ENCODE data around the gene CTAG1A.
"Not testable (repeated sequence)": the region's sequence is repeated elsewhere in the genome, so short reads cannot be mapped to it uniquely, and the experiment has no call there.

CTAG1A gene

GRCh38 chrX:154613586-154613985, 28.7 kb downstream of the CTAG1A start:
- H3K4me1 ChIP-seq (ENCODE audit: control insufficient read depth, insufficient read depth, low read length, poor library complexity, severe bottlenecking); H3K27ac ChIP-seq (ENCODE audit: low read depth, low read length, severe bottlenecking); H3K4me3 ChIP-seq (ENCODE audit: extremely low read depth, insufficient read depth, low read length, poor library complexity, severe bottlenecking); H3K36me3 ChIP-seq (ENCODE audit: control insufficient read depth, insufficient read depth, low read length); H3K9me3 ChIP-seq (ENCODE audit: control insufficient read depth, low read length): not testable (repeated sequence)
- no CpG with 5 or more reads among the region's 12 CpGs for WGBS, 2 experiments (ENCODE audit: insufficient coverage in 2 of 2)

DNA sequence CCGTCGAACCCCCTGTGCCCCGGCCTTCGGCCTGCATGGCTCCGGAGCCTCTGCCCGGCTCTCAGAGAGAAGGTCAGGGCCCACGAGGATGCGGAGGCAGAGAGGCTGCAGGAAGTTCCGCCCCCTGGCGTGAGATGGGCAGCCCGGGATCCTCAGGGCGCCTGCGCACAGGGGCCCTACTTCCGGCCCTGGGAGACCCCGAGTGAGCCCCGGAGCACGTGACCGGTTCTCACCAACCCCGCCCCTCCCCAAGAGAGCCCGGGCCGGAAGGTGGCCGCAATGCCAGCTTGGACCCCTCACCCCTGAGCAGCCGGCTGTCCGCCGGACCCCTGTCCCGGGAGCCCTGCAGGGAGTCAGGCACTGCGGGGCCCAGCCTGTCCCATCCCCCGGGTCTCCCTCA, 34.2 kb downstream of the CTAG1A start, which contains the start of gene CTAG1B:
TSS of gene CTAG1B (minus strand) at position 101 of the 400 bp plus-strand sequence. CDS start at position 37, 64 bp downstream.
- no CpG with 5 or more reads among the region's 28 CpGs for WGBS, 2 experiments (ENCODE audit: insufficient coverage in 2 of 2)
- H3K4me1 ChIP-seq (ENCODE audit: control insufficient read depth, insufficient read depth, low read length, poor library complexity, severe bottlenecking); H3K27ac ChIP-seq (ENCODE audit: low read depth, low read length, severe bottlenecking); H3K4me3 ChIP-seq (ENCODE audit: extremely low read depth, insufficient read depth, low read length, poor library complexity, severe bottlenecking); H3K9me3 ChIP-seq (ENCODE audit: control insufficient read depth, low read length); H3K36me3 ChIP-seq (ENCODE audit: control insufficient read depth, insufficient read depth, low read length): not testable (repeated sequence)

GRCh38 chrX:154620767-154621414, 36.0 kb downstream of the CTAG1A start:
- H3K9me3 ChIP-seq (ENCODE audit: control insufficient read depth, low read length); H3K36me3 ChIP-seq (ENCODE audit: control insufficient read depth, insufficient read depth, low read length); H3K4me1 ChIP-seq (ENCODE audit: control insufficient read depth, insufficient read depth, low read length, poor library complexity, severe bottlenecking); H3K4me3 ChIP-seq (ENCODE audit: extremely low read depth, insufficient read depth, low read length, poor library complexity, severe bottlenecking); H3K27ac ChIP-seq (ENCODE audit: low read depth, low read length, severe bottlenecking): not testable (repeated sequence)
- WGBS, 2 experiments (ENCODE audit: insufficient coverage in 2 of 2): no CpG with 5 or more reads among the region's 11 CpGs

DNA sequence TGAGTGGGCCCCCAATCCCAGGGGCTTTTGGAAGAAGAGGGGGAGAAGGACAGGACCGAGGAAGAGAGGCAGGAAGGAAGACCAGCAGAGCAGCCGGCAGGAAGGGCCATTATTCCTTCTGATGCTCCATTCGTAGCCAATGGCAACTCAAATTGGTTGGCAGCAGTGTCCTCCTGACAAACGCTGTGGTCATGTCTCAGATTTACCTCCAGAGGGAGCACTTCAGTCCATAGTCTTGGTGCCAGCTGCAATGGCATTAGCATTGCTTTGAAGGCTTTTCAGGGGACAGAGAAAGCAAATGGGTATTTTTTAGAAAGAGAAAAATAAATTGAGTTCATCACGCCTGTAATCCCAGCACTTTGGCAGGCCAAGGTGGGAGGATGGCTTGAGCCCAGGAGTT, 44.0 kb downstream of the CTAG1A start:
- not testable (repeated sequence) for H3K36me3 ChIP-seq (ENCODE audit: control insufficient read depth, insufficient read depth, low read length); H3K4me3 ChIP-seq (ENCODE audit: extremely low read depth, insufficient read depth, low read length, poor library complexity, severe bottlenecking); H3K27ac ChIP-seq (ENCODE audit: low read depth, low read length, severe bottlenecking); H3K9me3 ChIP-seq (ENCODE audit: control insufficient read depth, low read length); H3K4me1 ChIP-seq (ENCODE audit: control insufficient read depth, insufficient read depth, low read length, poor library complexity, severe bottlenecking)
- WGBS, 2 experiments (ENCODE audit: insufficient coverage in 2 of 2): no CpG with 5 or more reads among the region's 5 CpGs

GRCh38 chrX:154630949-154631348, 46.0 kb downstream of the CTAG1A start:
- not testable (repeated sequence) for H3K27ac ChIP-seq (ENCODE audit: low read depth, low read length, severe bottlenecking); H3K4me1 ChIP-seq (ENCODE audit: control insufficient read depth, insufficient read depth, low read length, poor library complexity, severe bottlenecking); H3K4me3 ChIP-seq (ENCODE audit: extremely low read depth, insufficient read depth, low read length, poor library complexity, severe bottlenecking); H3K9me3 ChIP-seq (ENCODE audit: control insufficient read depth, low read length); H3K36me3 ChIP-seq (ENCODE audit: control insufficient read depth, insufficient read depth, low read length)
- WGBS, 2 experiments (ENCODE audit: insufficient coverage in 2 of 2): no CpG with 5 or more reads among the region's 11 CpGs

GRCh38 chrX:154633661-154634060, 48.7 kb downstream of the CTAG1A start:
- H3K36me3 ChIP-seq (ENCODE audit: control insufficient read depth, insufficient read depth, low read length); H3K9me3 ChIP-seq (ENCODE audit: control insufficient read depth, low read length); H3K27ac ChIP-seq (ENCODE audit: low read depth, low read length, severe bottlenecking); H3K4me1 ChIP-seq (ENCODE audit: control insufficient read depth, insufficient read depth, low read length, poor library complexity, severe bottlenecking); H3K4me3 ChIP-seq (ENCODE audit: extremely low read depth, insufficient read depth, low read length, poor library complexity, severe bottlenecking): not testable (repeated sequence)
- WGBS, 2 experiments (ENCODE audit: insufficient coverage in 2 of 2): no CpG with 5 or more reads among the region's 11 CpGs

Data from mesodermal cell (in vitro differentiated cells).